ENCODE measurements around the gene SPTBN4.
A peak's percentile ranks its signal among the peaks of the same experiment; 100 is the strongest.
"Not testable (repeated sequence)": the region's sequence is repeated elsewhere in the genome, so short reads cannot be mapped to it uniquely, and the experiment has no call there.

SPTBN4 gene

DNA sequence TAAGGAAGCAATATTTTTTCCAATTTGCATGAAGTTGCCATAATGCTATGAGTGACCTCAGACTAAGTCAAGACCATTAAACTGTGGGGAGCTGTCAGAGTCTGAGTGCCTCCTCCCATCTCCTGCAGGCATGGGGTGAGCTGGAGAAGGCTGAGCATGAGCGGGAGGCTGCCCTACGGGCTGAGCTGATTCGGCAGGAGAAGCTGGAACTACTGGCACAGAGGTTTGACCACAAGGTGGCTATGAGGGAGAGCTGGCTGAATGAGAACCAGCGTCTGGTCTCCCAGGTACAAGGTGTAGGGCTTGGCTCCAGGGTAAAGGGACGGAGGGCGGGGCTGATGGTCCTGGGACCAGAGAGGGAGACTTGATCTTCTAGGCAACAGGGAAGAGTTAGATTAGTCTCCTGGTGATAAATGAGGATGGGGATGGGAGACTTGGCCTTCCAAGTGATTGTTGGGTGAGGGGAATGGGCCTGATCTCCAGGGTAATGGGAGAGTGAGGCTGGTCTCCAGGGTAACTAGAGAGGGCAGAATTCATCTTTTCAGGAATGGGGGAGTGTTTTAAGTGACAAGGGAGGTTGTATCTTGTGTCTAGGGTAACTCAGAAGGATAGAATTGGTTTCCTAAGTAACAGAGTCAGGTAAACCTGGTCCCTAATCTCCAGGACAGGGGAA is 36.0 kb downstream of the SPTBN4 start:
- no peak for DNase-seq (ENCODE audit: extremely low read depth in 1 of 2, low read depth in 1 of 2)

DNA sequence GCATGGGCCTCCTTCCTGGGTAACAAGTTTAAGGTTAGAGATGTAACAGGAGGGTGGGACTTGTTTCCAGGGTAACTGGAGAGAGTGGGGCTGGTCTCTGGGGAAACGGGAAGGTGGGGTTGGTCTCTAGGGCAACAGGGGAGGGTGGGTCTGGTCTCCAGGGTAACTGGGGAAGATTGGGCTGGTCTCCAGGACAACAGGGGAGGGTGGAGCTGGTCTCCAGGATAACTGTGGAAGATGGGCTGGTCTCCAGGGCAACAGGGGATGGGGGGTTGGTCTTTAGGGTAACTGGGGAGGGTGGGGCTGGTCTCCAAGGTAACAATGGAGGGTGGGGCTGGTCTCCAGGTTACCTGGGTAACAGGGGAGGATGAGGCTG is 36.5 kb downstream of the SPTBN4 start:
- DNase-seq (ENCODE audit: extremely low read depth in 1 of 2, low read depth in 1 of 2): no peak

DNA sequence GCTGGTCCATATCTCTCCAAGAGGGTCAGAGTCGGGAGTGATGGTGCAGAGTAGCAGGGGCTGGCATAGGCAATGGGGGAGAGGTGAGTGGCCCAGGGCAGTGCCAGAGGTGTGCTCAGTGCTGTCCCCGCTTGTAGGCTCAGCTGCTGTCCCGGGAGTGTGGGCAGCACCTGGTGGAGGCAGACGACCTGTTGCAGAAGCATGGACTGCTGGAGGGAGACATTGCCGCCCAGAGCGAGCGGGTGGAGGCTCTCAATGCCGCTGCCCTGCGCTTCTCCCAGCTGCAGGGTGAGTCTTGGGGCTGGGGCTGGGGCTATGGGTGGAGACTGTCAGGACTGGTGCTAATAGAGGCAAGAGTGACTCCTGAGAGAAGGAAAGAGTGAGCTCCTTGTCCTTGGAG is 39.3 kb downstream of the SPTBN4 start:
- no peak for DNase-seq (ENCODE audit: extremely low read depth in 1 of 2, low read depth in 1 of 2)

DNA sequence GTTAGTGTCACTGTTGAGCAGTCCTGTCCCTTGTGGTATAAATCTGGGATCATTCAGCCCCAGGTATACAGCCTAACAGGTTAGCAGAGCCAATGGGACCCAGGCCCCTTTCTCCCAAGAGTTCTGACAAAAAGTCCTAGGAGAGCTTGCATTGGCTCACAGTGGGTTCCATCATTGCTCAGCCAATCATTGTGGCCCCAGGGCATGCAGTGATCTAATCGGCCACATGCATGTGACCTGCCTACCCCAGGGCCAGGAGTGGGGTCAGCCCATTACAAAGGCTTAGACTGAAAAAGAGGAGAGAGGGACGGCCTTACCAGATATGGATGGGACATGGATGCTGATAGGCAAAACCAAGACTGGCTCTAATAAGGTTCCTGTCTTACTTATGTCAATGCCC is 41.1 kb downstream of the SPTBN4 start:
- no peak for DNase-seq (ENCODE audit: extremely low read depth in 1 of 2, low read depth in 1 of 2)

DNA sequence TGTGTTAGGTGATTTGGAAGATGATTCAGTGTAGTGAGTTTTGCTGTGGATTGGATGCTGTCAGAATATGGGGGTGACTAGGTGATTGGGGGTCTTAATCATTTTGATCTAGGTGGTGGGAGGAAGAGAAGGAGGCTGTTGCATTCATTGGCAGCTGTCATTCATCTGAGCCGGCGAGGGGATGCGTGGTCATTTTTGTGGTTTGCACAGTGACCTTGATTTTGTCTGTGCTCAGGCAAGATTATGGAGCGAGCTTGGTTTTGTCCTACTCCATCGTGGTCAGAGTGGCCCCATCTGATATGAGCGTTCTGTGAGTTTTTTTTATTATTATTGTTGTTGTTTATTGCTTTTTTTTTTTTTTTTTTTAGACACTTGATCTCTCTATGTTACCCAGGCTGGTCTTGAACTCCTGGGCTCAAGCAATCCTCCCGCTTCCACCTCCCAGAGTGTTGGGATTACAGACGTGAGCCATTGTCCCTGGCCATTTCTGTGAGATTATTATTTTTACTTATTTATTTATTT is 42.0 kb downstream of the SPTBN4 start:
- no peak for DNase-seq (ENCODE audit: extremely low read depth in 1 of 2, low read depth in 1 of 2)

DNA sequence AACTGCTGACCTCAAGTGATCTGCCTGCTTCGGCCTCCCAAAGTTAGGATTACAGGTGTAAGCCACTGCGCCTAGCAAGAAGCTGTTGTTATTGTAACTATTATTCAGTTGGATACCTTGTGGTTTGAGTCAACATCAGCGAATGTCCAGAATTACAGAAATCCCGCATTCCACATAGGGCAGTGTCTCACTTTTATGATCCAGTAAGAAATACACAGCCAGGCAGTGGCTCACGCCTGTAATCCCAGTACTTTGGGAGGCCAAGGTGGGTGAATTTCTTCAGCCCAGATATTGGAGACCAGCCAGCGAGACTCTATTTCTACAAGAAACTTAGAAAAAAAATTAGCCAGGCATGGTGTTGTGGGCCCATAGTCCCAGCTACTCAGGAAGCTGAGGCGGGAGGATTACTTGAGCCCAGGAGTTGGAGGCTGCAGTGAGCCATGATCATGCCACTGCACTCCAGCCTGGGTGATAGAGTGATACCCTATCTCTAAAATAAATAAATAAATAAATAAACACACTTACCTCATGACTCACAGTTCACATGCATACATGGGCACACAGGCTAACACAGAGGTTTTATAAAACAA is 43.8 kb downstream of the SPTBN4 start:
- DNase-seq (ENCODE audit: extremely low read depth in 1 of 2, low read depth in 1 of 2): no peak

DNA sequence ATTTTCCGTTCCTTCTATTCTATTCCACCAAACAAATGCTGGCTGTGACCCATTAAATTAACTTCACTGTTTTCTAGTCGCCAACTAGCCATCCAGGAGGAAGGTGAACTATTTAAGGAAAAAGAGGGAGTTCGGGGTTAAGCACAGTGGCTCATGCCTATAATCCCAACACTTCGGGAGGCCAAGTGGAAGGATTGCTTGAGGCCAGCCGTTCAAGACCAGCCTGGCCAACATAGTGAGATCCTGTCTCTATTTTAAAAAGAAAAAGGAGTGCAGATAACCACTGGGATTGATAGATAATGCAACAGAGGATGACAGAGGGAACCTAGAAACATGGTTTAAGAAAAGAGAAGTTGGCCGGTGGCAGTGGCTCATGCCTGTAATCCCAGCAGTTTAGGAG is 44.7 kb downstream of the SPTBN4 start:
- DNase-seq (ENCODE audit: extremely low read depth in 1 of 2, low read depth in 1 of 2): no peak

DNA sequence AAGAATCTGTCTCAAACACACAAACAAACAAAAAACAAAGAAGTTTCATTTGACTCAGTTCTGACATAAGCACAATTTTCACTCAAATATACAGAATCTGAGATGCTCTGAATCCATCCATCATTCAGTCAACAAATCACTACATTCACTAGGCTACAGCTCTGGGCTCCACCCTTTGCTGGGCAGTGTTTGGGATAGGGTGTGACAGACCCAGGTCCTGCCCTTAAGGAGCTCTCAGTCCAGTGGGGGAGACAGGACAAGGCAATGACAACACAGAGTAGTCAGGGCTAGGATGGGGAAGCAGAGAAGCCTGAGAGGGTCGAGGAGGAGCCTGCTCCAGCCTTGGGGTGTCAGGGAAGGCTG is 45.3 kb downstream of the SPTBN4 start:
- no peak for DNase-seq (ENCODE audit: extremely low read depth in 1 of 2, low read depth in 1 of 2)

DNA sequence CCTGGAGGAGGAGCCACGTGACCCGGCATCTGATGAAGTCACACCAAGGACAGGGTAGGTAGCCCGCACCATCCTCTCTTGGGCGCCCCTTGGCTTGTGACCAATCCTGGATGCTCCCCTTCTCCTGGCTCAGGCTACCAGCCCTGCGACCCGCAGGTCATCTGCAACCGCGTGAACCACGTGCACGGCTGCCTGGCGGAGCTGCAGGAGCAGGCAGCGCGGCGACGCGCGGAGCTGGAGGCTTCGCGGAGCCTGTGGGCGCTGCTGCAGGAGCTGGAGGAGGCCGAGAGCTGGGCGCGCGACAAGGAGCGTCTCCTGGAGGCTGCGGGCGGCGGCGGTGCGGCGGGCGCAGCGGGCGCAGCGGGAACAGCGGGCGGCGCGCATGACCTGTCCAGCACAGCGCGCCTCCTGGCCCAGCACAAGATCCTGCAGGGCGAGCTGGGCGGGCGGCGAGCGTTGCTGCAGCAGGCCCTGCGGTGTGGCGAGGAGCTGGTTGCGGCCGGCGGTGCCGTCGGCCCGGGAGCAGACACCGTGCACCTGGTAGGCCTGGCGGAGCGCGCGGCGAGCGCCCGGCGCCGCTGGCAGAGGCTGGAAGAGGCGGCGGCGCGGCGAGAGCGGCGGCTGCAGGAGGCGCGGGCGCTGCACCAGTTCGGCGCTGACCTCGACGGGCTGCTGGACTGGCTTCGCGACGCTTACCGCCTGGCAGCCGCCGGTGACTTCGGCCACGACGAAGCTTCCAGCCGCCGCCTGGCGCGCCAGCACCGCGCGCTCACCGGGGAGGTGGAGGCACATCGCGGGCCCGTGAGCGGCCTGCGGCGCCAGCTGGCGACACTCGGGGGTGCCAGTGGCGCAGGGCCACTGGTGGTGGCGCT is 45.9 kb downstream of the SPTBN4 start:
- DNase-seq (ENCODE audit: extremely low read depth in 1 of 2, low read depth in 1 of 2): no peak

DNA sequence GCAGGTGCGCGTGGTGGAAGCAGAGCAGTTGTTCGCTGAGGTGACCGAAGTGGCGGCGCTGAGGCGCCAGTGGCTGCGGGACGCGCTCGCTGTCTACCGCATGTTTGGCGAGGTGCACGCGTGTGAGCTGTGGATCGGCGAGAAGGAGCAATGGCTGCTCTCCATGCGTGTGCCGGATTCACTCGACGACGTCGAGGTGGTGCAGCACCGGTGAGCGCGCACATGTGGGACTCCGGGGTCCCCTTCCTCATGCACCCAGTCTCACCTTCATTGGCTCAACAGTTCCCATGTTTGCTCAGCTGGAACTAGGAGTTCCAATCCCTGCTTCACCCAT is 46.5 kb downstream of the SPTBN4 start:
- DNase-seq (ENCODE audit: extremely low read depth in 1 of 2, low read depth in 1 of 2): no peak

DNA sequence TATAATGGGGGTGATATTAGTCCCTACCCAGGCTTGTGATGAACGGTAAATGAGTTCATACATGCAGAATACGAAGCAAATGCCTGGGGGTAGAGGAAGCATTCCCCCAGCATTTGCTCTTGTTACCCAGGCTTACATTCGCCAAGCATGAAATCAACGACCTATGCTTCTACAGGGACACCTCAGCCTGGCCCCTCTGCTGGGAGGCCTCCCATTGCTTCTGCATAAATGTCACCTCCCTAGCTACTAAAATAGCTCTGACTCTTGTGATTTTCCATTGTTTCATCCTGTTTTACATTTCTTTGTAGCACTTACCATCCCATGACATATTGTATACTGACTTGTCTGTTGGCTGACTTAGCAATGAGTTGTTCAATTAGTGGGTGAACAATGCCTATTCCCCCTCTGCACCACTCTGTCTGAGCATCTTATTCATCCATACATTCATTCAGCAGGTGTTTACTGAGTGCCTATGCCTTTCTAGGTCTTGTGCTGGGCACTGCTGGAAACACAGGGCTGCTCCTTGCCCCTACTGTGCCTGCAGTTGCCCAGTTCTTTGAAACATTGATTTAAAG is 47.0 kb downstream of the SPTBN4 start:
- DNase-seq (ENCODE audit: extremely low read depth in 1 of 2, low read depth in 1 of 2): no peak

DNA sequence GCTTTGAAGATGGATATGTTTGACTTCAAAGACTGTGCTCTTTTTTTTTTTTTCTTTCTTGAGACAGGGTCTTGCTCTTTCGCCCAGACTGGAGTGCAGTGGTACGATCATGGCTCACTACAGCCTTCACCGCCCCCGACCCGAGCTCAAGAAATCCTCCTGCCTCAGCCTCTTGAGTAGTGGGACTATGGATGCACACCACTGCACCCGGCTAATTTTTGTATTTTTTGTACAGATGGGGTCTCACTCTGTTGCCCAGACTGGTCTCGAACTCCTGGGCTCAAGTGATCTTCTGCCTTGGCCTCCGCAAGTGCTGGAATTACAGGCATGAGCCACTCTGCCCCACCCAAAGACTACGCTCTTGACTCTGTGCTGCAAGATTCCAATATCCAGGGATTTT is 50.4 kb downstream of the SPTBN4 start:
- DNase-seq (ENCODE audit: extremely low read depth in 1 of 2, low read depth in 1 of 2): no peak

DNA sequence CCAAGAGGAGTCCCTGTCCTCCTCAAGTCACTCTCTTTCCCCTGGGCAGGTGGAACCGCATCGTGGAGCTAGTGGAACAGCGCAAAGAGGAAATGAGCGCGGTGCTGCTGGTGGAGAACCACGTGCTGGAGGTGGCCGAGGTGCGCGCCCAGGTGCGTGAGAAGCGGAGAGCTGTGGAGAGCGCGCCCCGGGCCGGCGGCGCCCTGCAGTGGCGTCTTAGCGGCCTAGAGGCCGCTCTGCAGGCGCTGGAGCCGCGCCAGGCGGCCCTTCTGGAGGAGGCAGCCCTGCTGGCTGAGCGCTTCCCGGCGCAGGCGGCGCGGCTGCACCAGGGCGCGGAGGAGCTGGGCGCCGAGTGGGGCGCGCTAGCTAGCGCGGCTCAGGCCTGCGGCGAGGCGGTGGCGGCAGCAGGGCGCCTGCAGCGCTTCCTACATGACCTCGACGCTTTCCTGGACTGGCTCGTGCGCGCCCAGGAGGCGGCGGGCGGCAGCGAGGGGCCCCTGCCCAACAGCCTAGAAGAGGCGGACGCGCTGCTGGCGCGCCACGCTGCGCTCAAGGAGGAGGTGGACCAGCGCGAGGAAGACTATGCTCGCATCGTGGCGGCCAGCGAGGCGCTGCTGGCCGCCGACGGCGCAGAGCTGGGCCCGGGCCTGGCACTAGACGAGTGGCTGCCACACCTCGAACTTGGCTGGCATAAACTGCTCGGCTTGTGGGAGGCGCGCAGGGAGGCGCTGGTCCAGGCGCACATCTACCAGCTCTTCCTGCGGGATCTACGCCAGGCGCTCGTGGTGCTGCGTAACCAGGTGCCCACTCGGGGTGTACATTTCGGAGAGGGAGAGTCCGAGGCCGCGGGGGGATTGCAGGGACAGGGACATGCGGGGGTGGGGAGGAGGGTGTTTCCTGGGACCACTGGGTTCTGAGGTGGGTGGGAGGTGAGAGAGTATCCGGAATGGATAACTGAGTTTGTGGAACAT is 52.8 kb downstream of the SPTBN4 start:
- DNase-seq (ENCODE audit: extremely low read depth in 1 of 2, low read depth in 1 of 2): no peak

DNA sequence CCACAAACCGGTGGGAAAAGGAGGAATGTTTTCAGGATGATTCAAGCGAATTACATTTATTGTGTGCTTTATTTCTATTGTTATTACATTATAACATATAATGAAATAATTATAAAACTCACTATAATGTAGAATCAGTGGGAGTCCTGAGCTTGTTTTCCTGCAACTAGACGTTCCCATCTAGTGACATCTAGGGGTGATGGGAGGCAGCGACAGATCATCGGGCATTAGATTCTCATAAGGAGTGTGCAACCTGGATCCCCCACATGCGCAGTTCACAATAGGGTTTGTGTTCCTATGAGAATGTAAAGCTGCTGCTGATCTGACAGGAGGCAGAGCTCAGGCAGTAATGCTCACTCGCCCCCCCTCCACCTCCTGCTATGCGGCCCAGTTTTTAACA is 54.5 kb downstream of the SPTBN4 start:
- no peak for DNase-seq (ENCODE audit: extremely low read depth in 1 of 2, low read depth in 1 of 2)

DNA sequence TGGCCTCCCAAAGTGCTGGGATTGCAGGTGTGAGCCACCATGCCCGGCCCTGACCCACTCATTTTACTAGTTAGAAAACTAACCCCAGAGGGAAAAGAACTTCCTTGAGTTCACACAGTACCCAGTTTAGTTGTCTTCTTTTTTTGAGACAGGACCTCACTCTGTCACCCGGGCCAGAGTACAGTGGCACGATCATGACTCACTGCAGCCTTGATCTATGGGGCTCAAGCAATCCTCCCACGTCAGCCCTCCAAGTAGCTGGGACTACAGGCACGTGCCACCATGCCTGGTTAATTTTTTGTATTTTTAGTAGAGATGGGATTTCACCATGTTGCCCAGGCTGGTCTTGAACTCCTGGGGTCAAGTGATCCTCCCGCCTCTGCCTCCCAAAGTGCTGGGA is 55.1 kb downstream of the SPTBN4 start:
- not testable (repeated sequence) for DNase-seq (ENCODE audit: extremely low read depth in 1 of 2, low read depth in 1 of 2)

DNA sequence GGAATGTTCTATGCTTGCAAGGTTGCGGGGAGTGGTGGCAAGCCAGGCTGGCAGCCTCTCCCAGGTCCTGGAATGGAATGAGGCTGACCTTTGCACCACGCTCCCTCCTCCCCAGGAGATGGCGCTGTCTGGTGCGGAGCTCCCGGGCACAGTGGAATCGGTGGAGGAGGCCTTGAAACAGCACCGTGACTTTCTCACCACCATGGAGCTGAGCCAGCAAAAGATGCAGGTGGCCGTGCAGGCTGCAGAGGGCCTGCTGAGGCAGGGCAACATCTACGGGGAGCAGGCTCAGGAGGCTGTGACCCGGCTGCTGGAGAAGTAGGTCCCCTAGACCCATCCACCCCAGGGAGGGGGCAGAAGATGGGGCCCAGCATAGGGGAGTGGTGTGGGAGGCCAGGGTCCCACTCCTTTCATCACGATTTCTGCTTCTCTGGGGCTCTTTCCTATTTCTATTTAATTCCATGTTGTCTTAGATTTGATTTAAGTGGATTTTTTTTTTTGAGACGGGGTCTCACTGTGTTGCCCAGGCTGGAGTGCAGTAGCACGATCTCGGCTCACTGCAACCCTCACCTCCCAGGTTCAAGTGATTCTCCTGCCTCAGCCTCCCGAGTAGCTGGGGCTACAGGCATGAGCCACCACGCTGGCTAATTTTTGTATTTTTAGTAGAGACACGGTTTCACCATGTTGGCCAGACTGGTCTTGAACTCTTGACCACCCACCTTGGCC is 56.7 kb downstream of the SPTBN4 start:
- DNase-seq (ENCODE audit: extremely low read depth in 1 of 2, low read depth in 1 of 2): peak in 1 of 2 donors; percentile 25

DNA sequence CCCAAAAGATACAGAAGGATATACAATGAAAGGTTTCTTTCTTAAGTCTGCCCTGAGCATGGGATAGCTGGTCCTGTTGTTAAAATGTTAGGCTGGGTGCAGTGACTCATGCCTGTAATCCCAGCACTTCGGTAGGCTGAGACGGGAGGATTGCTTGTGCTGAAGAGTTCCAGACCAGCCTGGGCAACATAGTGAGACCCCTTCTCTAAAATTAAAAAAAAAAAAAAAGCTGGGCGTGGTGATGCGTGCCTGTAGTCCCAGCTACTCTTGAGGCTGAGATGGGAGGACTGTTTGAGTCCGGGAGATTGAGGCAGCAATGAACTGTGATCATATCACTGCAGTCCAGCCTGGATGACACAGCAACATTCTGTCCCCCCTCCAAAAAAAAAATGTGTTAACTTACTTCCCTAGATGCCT is 57.3 kb downstream of the SPTBN4 start:
- DNase-seq (ENCODE audit: extremely low read depth in 1 of 2, low read depth in 1 of 2): no peak

DNA sequence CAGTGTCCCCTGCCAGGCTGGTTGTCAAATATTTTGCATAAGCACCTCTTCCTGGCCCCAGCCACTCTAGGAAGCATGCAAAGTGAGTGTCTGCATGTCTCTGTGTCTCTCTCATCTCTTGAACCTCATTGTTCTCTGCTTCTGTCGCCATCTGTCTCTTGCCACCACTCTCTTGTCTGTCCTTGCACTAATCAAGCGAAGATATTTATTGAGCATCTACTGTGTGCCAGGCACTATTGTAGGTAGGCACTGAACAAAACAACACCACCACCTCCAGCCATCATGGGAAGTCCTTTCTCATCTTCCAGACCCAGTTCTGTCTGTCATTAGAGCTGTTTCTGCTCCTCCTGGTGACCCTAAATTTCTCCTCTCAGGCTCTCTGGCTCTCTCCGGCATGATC is 57.9 kb downstream of the SPTBN4 start:
- DNase-seq (ENCODE audit: extremely low read depth in 1 of 2, low read depth in 1 of 2): no peak

DNA sequence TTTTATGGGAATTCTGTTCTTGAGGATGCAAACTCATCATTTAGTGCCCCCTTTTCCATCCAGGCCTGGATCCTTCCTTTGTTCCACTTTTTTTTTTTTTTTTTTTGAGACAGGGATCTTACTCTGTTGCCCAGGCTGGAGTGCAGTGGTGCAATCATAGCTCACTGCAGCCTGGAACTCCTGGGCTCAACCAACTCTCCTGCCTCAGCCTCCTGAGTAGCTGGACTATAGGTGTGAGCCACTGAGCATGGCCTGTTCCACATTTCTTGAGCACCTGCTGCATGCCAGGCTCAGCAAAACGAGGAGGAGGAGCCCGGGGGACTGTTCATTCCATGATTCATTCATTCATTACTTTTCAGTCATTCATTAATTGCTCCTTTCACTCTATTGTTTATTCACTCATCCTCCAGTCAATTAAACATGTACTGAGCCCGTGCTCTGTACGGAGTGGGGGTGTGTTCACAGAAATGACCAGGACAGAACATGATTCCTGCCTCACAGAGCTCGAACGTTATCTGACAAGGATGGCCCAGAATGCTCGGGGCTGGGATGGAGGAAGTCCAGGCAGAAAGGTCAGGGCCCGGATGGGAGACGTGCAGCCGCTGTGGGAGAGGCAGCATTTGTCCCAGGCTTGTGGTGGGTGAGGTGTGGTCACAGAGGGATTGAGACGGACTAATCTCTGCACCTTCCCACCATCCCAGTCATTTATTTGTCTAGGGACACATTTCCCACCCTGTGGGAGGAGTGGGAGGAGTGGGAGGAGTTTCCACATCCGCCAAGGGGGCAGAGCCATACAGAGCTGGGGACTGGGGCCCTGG is 58.6 kb downstream of the SPTBN4 start:
- DNase-seq (ENCODE audit: extremely low read depth in 1 of 2, low read depth in 1 of 2): no peak
